ENCODE data around the gene OXGR1. TPM values are rescaled to one million over a fixed set of nuclear protein-coding genes. Genes with fewer than 3 reads are reported as not detected.
A peak's percentile ranks its signal among the peaks of the same experiment; 100 is the strongest.

The OXGR1 gene
- total RNA-seq, 3 donors from 2014 or later: 0.64 to 2.0 (median 1.9) TPM

GRCh38 chr13:97020689-97021240 is 26.5 kb upstream of the OXGR1 start:
- TF ChIP-seq CTCF (IDR thresholded peaks at IDR 0.05) (no peak), POLR2AphosphoS5 (IDR thresholded peaks at IDR 0.05) (no peak), POLR2A (IDR thresholded peaks at IDR 0.05) (no peak)
- DNase-seq (ENCODE audit: low spot score in 2 of 2): no peak
- Histone ChIP-seq H3K27ac (no peak overlapping the region), H3K9me3 (no peaks in the 10 kb centered on the region), H3K27me3 (no peaks in the 10 kb centered on the region), H3K4me3 (no peak overlapping the region), H3K36me3 (no peaks in the 10 kb centered on the region), H3K4me1 (peaks cover 0 to 6% of the 10 kb centered on the region in 2 donors)
- intact Hi-C loops (cut with DNase I; ENCODE audit: low total_unique reads): no loop called here

GRCh38 chr13:97020194-97020593 is 25.9 kb upstream of the OXGR1 start:
- Histone ChIP-seq H3K4me3 (no peak overlapping the region), H3K27ac (no peak overlapping the region), H3K36me3 (no peaks in the 10 kb centered on the region), H3K4me1 (peaks cover 0 to 6% of the 10 kb centered on the region in 2 donors), H3K9me3 (no peaks in the 10 kb centered on the region), H3K27me3 (no peaks in the 10 kb centered on the region)
- TF ChIP-seq POLR2A (IDR thresholded peaks at IDR 0.05): no peak
- no peak for TF ChIP-seq POLR2AphosphoS5 (IDR thresholded peaks at IDR 0.05)
- no peak for TF ChIP-seq CTCF (IDR thresholded peaks at IDR 0.05)
- no peak for DNase-seq (ENCODE audit: low spot score in 2 of 2)
- intact Hi-C loops (cut with DNase I; ENCODE audit: low total_unique reads): no loop called here

GRCh38 chr13:97019236-97019635 is 25.0 kb upstream of the OXGR1 start:
- intact Hi-C loops (cut with DNase I; ENCODE audit: low total_unique reads): no loop called here
- H3K4me3 ChIP-seq: no peak overlapping the region
- no peak for DNase-seq (ENCODE audit: low spot score in 2 of 2)
- no peak for TF ChIP-seq POLR2A (IDR thresholded peaks at IDR 0.05)
- no peak for TF ChIP-seq POLR2AphosphoS5 (IDR thresholded peaks at IDR 0.05)
- TF ChIP-seq CTCF (IDR thresholded peaks at IDR 0.05): no peak
- no peaks in the 10 kb centered on the region for H3K9me3 ChIP-seq
- no peaks in the 10 kb centered on the region for H3K27me3 ChIP-seq
- H3K27ac ChIP-seq: no peak overlapping the region
- peaks cover 0 to 6% of the 10 kb centered on the region in 2 donors for H3K4me1 ChIP-seq
- H3K36me3 ChIP-seq: no peaks in the 10 kb centered on the region

- Histone ChIP-seq H3K4me1 (peaks cover 0 to 6% of the 10 kb centered on the region in 2 donors), H3K27me3 (no peaks in the 10 kb centered on the region), H3K27ac (no peak overlapping the region), H3K9me3 (no peaks in the 10 kb centered on the region), H3K36me3 (no peaks in the 10 kb centered on the region), H3K4me3 (no peak overlapping the region)
- intact Hi-C loops (cut with DNase I; ENCODE audit: low total_unique reads): no loop called here
- DNase-seq (ENCODE audit: low spot score in 2 of 2): no peak
- TF ChIP-seq CTCF (IDR thresholded peaks at IDR 0.05) (peak; percentile 63 to 70 (median 69)), POLR2AphosphoS5 (IDR thresholded peaks at IDR 0.05) (no peak), POLR2A (IDR thresholded peaks at IDR 0.05) (no peak)
These were observed 23.9 kb upstream of the OXGR1 start for GRCh38 chr13:97018029-97018819.

- TF ChIP-seq POLR2AphosphoS5 (IDR thresholded peaks at IDR 0.05): no peak
- TF ChIP-seq POLR2A (IDR thresholded peaks at IDR 0.05): no peak
- no peak for TF ChIP-seq CTCF (IDR thresholded peaks at IDR 0.05)
- no peak for DNase-seq (ENCODE audit: low spot score in 2 of 2)
- H3K9me3 ChIP-seq: no peaks in the 10 kb centered on the region
- H3K4me3 ChIP-seq: no peak overlapping the region
- H3K27ac ChIP-seq: no peak overlapping the region
- no peaks in the 10 kb centered on the region for H3K36me3 ChIP-seq
- no peaks in the 10 kb centered on the region for H3K27me3 ChIP-seq
- intact Hi-C loops (cut with DNase I; ENCODE audit: low total_unique reads): no loop called here
- H3K4me1 ChIP-seq: peaks cover 0 to 6% of the 10 kb centered on the region in 2 donors
These were observed 23.0 kb upstream of the OXGR1 start for GRCh38 chr13:97017322-97017721.

Data from breast epithelium (tissue), 4 donors.